ENCODE data around the gene UQCRC1.

- TF ChIP-seq CTCF (IDR thresholded peaks at IDR 0.05; ENCODE audit: control extremely low read depth in 1 of 3, insufficient read depth in 1 of 3, low read depth in 1 of 3, low read length in 3 of 3): no peak
- TF ChIP-seq EZH2 (IDR thresholded peaks at IDR 0.05; ENCODE audit: low read depth, low read length, severe bottlenecking): no peak
- TF ChIP-seq, protein P1, sequence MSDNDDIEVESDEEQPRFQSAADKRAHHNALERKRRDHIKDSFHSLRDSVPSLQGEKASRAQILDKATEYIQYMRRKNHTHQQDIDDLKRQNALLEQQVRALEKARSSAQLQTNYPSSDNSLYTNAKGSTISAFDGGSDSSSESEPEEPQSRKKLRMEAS (IDR thresholded peaks at IDR 0.05): no peak
These were observed 35.4 kb downstream of the UQCRC1 start for GRCh38 chr3:48573973-48574585.

Data from H1 (cell line).